Measurements from ENCODE around the gene LBH. TPM values are rescaled to one million over a fixed set of nuclear protein-coding genes. Genes with fewer than 3 reads are reported as not detected.

Gene LBH
- total RNA-seq, 1 donor from 2014 or later = 51.7 TPM

DNA sequence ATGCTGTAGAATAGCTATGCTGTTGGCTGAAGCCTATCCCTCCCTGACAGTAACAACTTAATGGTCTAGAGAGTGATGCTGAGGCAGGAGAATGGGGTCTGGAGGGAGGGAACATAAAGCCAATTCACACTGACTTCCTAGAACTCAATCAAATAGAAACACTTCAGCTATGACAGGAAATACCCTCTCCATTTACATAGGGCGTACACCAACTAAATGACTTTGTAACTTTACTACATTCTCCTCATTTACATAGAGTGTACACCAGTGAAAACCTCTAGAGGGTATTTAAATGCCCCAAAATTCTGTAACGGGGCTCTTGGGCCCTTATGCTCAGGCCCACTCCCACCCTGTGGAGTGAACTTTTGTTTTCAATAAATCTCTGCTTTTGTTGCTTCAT lies 43.0 kb upstream of the LBH start:
- peaks cover 5% of the 10 kb centered on the region for H3K27me3 Mint-ChIP-seq (ENCODE audit: low read depth, unreplicated experiment)
- H3K36me3 Mint-ChIP-seq (ENCODE audit: low read depth, unreplicated experiment) = peaks cover 3% of the 10 kb centered on the region
- Histone ChIP-seq H3K36me3 (ENCODE audit: insufficient read depth, low read length) (no peaks in the 10 kb centered on the region), H3K9ac (ENCODE audit: low read length) (no peak overlapping the region), H3K4me1 (ENCODE audit: insufficient read depth, low read length) (no peaks in the 10 kb centered on the region), H3K4me2 (ENCODE audit: low read length) (no peak overlapping the region), H3K4me3 (ENCODE audit: insufficient read depth, low read depth, low read length) (no peak overlapping the region), H3K27ac (ENCODE audit: low read depth, low read length) (no peak overlapping the region), H3K79me2 (ENCODE audit: insufficient read depth, low read length) (no peaks in the 10 kb centered on the region), H4K20me1 (ENCODE audit: insufficient read depth, low read length) (no peaks in the 10 kb centered on the region), H3K9me3 (ENCODE audit: insufficient read depth, low read depth, low read length) (no peaks in the 10 kb centered on the region), H2AFZ (ENCODE audit: low read depth, low read length) (no peak overlapping the region), H3K27me3 (ENCODE audit: insufficient read depth, low read length) (peaks cover 5% of the 10 kb centered on the region)
- no peak overlapping the region for H3K27ac Mint-ChIP-seq (ENCODE audit: unreplicated experiment)
- DNase-seq (ENCODE audit: low read depth) (no peak), FAIRE-seq (no peak)
- peaks cover under 1% of the 10 kb centered on the region for H3K4me1 Mint-ChIP-seq (ENCODE audit: low read depth, unreplicated experiment)
- TF ChIP-seq, protein P1, sequence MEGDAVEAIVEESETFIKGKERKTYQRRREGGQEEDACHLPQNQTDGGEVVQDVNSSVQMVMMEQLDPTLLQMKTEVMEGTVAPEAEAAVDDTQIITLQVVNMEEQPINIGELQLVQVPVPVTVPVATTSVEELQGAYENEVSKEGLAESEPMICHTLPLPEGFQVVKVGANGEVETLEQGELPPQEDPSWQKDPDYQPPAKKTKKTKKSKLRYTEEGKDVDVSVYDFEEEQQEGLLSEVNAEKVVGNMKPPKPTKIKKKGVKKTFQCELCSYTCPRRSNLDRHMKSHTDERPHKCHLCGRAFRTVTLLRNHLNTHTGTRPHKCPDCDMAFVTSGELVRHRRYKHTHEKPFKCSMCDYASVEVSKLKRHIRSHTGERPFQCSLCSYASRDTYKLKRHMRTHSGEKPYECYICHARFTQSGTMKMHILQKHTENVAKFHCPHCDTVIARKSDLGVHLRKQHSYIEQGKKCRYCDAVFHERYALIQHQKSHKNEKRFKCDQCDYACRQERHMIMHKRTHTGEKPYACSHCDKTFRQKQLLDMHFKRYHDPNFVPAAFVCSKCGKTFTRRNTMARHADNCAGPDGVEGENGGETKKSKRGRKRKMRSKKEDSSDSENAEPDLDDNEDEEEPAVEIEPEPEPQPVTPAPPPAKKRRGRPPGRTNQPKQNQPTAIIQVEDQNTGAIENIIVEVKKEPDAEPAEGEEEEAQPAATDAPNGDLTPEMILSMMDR (IDR thresholded peaks at IDR 0.05; ENCODE audit: insufficient read depth, low read depth, low read length) = no peak
- TF ChIP-seq EZH2 (IDR thresholded peaks at IDR 0.05; ENCODE audit: insufficient read depth, low read length) = no peak
- peaks cover 3% of the 10 kb centered on the region for H3K9me3 Mint-ChIP-seq (ENCODE audit: unreplicated experiment)
- H3K4me3 Mint-ChIP-seq (ENCODE audit: unreplicated experiment) = no peak overlapping the region

GRCh38 chr2:30190637-30191036 lies 40.7 kb upstream of the LBH start:
- H3K27me3 Mint-ChIP-seq (ENCODE audit: low read depth, unreplicated experiment) = peaks cover 13% of the 10 kb centered on the region
- no peaks in the 10 kb centered on the region for H3K36me3 ChIP-seq (ENCODE audit: insufficient read depth, low read length)
- no peak for DNase-seq (ENCODE audit: low read depth)
- no peaks in the 10 kb centered on the region for H4K20me1 ChIP-seq (ENCODE audit: insufficient read depth, low read length)
- no peak overlapping the region for H3K27ac ChIP-seq (ENCODE audit: low read depth, low read length)
- H3K4me2 ChIP-seq (ENCODE audit: low read length) = no peak overlapping the region
- no peak overlapping the region for H3K4me3 ChIP-seq (ENCODE audit: insufficient read depth, low read depth, low read length)
- H3K4me1 Mint-ChIP-seq (ENCODE audit: low read depth, unreplicated experiment) = peaks cover 7% of the 10 kb centered on the region
- H3K9me3 ChIP-seq (ENCODE audit: insufficient read depth, low read depth, low read length) = no peaks in the 10 kb centered on the region
- H3K27me3 ChIP-seq (ENCODE audit: insufficient read depth, low read length) = peaks cover 5% of the 10 kb centered on the region
- H3K27ac Mint-ChIP-seq (ENCODE audit: unreplicated experiment) = no peak overlapping the region
- FAIRE-seq = no peak
- no peaks in the 10 kb centered on the region for H3K79me2 ChIP-seq (ENCODE audit: insufficient read depth, low read length)
- no peak overlapping the region for H3K9ac ChIP-seq (ENCODE audit: low read length)
- H3K9me3 Mint-ChIP-seq (ENCODE audit: unreplicated experiment) = peaks cover 3% of the 10 kb centered on the region
- H3K4me1 ChIP-seq (ENCODE audit: insufficient read depth, low read length) = no peaks in the 10 kb centered on the region
- no peak overlapping the region for H2AFZ ChIP-seq (ENCODE audit: low read depth, low read length)
- no peak overlapping the region for H3K4me3 Mint-ChIP-seq (ENCODE audit: unreplicated experiment)
- H3K36me3 Mint-ChIP-seq (ENCODE audit: low read depth, unreplicated experiment) = peaks cover 3% of the 10 kb centered on the region
- TF ChIP-seq, protein P1 (IDR thresholded peaks at IDR 0.05; ENCODE audit: insufficient read depth, low read depth, low read length) = no peak
- TF ChIP-seq EZH2 (IDR thresholded peaks at IDR 0.05; ENCODE audit: insufficient read depth, low read length) = no peak

GRCh38 chr2:30191107-30191506 lies 40.2 kb upstream of the LBH start:
- no peak overlapping the region for H3K4me3 Mint-ChIP-seq (ENCODE audit: unreplicated experiment)
- Histone ChIP-seq H3K79me2 (ENCODE audit: insufficient read depth, low read length) (no peaks in the 10 kb centered on the region), H3K9ac (ENCODE audit: low read length) (no peak overlapping the region), H2AFZ (ENCODE audit: low read depth, low read length) (no peak overlapping the region), H4K20me1 (ENCODE audit: insufficient read depth, low read length) (no peaks in the 10 kb centered on the region), H3K36me3 (ENCODE audit: insufficient read depth, low read length) (no peaks in the 10 kb centered on the region), H3K9me3 (ENCODE audit: insufficient read depth, low read depth, low read length) (no peaks in the 10 kb centered on the region), H3K4me3 (ENCODE audit: insufficient read depth, low read depth, low read length) (no peak overlapping the region), H3K4me1 (ENCODE audit: insufficient read depth, low read length) (no peaks in the 10 kb centered on the region), H3K27ac (ENCODE audit: low read depth, low read length) (no peak overlapping the region), H3K27me3 (ENCODE audit: insufficient read depth, low read length) (peaks cover 5% of the 10 kb centered on the region), H3K4me2 (ENCODE audit: low read length) (no peak overlapping the region)
- DNase-seq (ENCODE audit: low read depth) (no peak), FAIRE-seq (no peak)
- H3K27ac Mint-ChIP-seq (ENCODE audit: unreplicated experiment) = no peak overlapping the region
- H3K36me3 Mint-ChIP-seq (ENCODE audit: low read depth, unreplicated experiment) = peaks cover 3% of the 10 kb centered on the region
- peaks cover 3% of the 10 kb centered on the region for H3K9me3 Mint-ChIP-seq (ENCODE audit: unreplicated experiment)
- no peak for TF ChIP-seq EZH2 (IDR thresholded peaks at IDR 0.05; ENCODE audit: insufficient read depth, low read length)
- H3K4me1 Mint-ChIP-seq (ENCODE audit: low read depth, unreplicated experiment) = peaks cover 7% of the 10 kb centered on the region
- H3K27me3 Mint-ChIP-seq (ENCODE audit: low read depth, unreplicated experiment) = peaks cover 14% of the 10 kb centered on the region
